ENCODE data around the gene MBD1.
"Not testable (repeated sequence)": the region's sequence is repeated elsewhere in the genome, so short reads cannot be mapped to it uniquely, and the experiment has no call there.

Gene MBD1

DNA sequence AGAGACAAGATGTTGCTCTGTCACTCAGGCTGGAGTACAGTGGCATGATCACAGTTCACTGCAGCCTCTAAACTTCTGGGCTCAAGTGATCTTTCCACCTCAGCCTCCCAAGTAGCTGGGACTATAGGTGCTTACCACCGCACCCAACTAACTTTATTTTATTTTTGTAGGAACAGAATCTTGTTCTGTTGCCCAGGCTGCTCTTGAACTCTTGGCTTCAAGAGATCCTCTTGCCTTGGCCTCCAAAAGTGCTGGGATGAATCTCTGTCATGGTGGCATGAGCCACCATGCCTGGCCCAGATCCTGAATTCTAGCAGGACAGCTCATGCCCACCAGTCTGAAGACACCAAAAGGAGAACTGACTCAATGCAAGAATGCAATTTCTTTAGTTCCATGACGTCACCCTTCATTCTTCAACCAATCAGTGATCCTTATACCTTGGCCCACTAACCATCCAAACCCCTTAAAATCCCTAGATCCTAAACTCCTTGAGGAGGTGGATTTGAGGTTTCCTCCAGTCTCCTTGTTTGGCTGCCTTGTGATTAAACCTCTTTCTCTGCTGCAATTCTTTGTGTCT is 31.8 kb upstream of the MBD1 start:
- TF ChIP-seq, protein P1, sequence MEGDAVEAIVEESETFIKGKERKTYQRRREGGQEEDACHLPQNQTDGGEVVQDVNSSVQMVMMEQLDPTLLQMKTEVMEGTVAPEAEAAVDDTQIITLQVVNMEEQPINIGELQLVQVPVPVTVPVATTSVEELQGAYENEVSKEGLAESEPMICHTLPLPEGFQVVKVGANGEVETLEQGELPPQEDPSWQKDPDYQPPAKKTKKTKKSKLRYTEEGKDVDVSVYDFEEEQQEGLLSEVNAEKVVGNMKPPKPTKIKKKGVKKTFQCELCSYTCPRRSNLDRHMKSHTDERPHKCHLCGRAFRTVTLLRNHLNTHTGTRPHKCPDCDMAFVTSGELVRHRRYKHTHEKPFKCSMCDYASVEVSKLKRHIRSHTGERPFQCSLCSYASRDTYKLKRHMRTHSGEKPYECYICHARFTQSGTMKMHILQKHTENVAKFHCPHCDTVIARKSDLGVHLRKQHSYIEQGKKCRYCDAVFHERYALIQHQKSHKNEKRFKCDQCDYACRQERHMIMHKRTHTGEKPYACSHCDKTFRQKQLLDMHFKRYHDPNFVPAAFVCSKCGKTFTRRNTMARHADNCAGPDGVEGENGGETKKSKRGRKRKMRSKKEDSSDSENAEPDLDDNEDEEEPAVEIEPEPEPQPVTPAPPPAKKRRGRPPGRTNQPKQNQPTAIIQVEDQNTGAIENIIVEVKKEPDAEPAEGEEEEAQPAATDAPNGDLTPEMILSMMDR (IDR thresholded peaks at IDR 0.05; ENCODE audit: insufficient read depth, low read depth, low read length, missing control alignments) = no peak
- peak overlapping the region; percentile 3; the same call in 1 of the 2 replicates for H3K4me3 ChIP-seq (ENCODE audit: low read depth, low read length)
- DNase-seq (ENCODE audit: low read depth) = peak; percentile 60

DNA sequence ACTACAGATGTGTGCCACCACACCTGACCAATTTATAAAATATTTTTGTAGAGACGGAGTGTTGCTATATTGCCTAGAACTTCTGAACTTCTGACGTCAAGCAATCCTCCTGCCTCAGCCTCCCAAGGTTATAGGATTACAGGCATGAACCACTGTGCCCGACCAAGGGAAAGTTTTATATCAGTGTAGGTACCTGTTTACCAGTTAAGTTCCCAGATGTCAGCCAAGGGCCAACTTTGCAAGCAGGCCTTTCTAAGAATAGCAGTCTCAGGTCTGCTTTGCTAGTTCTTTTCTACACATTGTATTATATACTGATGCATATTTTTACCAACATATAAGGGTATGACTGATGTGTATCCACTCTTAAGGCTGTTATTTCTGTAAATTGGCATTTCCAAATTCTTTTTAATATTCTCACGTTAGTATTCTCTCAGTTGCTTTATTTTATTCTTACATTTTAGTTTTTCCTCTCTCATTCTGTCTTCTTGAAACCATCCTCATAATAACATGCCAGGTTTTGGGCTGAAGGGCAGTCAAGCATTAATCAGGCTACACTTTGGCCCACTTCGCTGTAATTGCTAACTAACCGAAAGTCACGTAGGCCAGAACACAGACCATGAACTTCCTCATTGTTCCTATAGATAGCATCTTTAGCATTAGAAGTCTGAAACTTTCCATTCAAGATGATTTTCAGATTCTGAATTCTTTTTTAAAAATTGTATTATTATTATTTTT is 31.1 kb upstream of the MBD1 start:
- DNase-seq (ENCODE audit: low read depth) = peak; percentile 91
- H3K4me3 ChIP-seq (ENCODE audit: low read depth, low read length) = peak overlapping the region; percentile 3
- TF ChIP-seq, protein P1 (IDR thresholded peaks at IDR 0.05; ENCODE audit: insufficient read depth, low read depth, low read length, missing control alignments) = no peak

DNA sequence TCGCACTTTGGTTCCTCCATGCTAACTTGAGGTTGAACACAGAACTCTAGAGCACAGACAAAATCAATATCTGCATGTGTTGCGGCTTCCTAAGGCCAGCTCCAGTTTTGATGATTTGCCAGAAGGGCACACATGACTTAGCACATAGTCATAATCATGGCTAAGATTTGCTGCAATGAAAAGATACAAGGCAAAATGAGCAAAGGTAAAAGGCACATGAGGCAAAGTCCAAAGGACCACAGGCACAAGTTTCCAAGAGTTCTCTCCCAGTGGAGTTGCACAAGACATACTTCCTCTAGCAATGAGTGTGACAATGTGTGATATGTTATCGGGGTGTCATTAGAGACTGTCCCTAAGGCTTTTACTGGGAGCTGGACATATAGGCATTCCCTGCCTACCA is 30.3 kb upstream of the MBD1 start:
- no peak overlapping the region for H3K4me3 ChIP-seq (ENCODE audit: low read depth, low read length)
- TF ChIP-seq, protein P1 (IDR thresholded peaks at IDR 0.05; ENCODE audit: insufficient read depth, low read depth, low read length, missing control alignments) = no peak
- no peak for DNase-seq (ENCODE audit: low read depth)

DNA sequence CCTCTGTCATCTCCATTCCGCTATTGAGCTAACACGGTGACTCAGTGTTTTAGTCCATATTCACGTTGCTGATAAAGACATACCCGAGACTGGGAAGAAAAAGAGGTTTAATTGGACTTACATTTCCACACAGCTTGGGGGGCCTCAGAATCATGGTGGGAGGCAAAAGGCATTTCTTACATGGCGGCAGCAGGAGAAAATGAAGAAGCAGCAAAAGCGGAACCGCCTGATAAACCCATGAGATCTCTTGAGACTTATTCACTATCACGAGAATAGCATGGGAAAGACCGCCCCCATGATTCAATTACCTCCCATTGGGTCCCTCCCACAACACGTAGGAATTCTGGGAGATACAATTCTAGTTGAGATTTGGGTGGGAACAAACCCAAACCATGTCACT is 28.8 kb upstream of the MBD1 start:
- no peak for DNase-seq (ENCODE audit: low read depth)
- TF ChIP-seq, protein P1 (IDR thresholded peaks at IDR 0.05; ENCODE audit: insufficient read depth, low read depth, low read length, missing control alignments) = no peak
- H3K4me3 ChIP-seq (ENCODE audit: low read depth, low read length) = no peak overlapping the region

DNA sequence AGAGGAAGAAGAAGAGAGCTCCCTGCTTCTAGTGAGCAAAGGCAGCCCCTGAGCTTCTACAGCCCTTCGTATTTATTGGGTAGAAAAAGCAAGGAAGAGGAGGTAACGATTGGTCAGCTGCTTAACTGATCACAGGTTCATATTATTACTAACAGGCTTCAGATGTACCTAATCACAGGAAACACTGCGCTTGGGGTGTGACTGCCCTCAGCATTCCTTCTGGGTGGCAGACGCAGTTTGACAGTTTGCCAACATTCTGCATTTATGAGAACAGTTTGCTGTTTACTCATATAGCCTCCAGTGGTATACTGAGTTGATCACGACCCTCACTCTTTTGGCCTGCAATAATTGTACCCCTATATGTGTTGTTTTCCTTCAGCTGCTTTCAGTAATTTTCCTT is 27.5 kb upstream of the MBD1 start:
- H3K4me3 ChIP-seq (ENCODE audit: low read depth, low read length); DNase-seq (ENCODE audit: low read depth): not testable (repeated sequence)

DNA sequence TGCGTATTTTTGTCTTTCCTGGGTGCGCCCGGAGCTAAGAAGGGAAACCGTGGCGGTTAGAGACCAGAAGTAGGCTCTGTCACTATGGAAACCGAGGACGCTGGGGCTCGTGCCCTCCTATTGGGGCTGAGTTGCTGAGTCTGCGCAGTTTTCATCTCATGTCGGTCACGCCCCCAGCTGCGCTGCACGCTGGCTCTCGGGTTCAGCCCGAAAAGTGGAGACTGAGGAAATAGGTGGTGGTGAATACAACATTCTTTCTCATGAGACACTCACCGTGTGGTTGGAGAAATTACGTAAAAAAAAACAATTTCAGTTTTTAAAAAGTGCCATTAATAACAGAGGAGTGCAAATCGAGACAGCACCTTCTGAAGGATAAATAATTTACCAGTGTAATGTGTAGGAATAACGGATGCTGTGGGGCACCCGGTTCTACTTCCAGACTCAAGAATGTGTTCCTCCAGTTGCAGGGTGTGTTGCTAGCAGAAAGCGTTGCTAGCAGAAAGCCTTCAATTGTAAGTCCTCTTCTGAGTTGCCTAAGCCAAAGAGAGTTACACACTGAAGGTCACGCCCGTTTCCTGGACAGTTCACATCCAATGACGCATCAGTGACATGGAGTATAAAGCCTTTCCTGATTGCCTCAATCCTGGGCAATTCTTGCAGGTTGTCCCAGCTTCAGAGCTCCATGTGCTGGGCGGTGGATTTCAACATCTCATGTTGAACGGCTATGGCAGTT is 26.6 kb upstream of the MBD1 start:
- TF ChIP-seq, protein P1 (IDR thresholded peaks at IDR 0.05; ENCODE audit: insufficient read depth, low read depth, low read length, missing control alignments) = no peak
- peak; percentile 97 for DNase-seq (ENCODE audit: low read depth)
- H3K4me3 ChIP-seq (ENCODE audit: low read depth, low read length) = peak overlapping the region; percentile 65

DNA sequence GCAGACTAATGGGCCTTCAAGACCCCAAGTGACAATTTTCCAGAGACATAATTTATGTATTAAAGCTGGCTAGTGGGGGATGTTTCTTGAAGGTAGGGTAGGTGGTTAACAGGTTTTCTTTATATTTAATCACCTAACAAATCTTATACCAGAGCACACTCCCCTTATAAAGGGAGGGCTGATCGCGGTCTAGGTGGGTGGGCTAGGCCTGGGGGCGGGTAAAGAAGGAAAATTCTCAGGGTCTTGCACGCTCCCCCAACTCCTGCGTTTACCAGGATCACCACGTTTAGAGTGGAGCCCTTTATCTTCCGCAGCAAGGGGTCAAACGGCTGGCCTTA is 26.0 kb upstream of the MBD1 start:
- DNase-seq (ENCODE audit: low read depth) = no peak
- TF ChIP-seq, protein P1 (IDR thresholded peaks at IDR 0.05; ENCODE audit: insufficient read depth, low read depth, low read length, missing control alignments) = no peak
- H3K4me3 ChIP-seq (ENCODE audit: low read depth, low read length) = peak overlapping the region; percentile 65

Measured in GM12865 (cell line).